Activated T-helper 1 cell treated with anti-CD3 and anti-CD28 coated beads, Interleukin-12 subunit alpha, Interleukin-12 subunit beta, Interleukin-2, Interleukin-4 antibody, amounts not matched to agents 30 ng/mL and 10 ng/mL and 1 ng/mL, durations not matched to agents 14 hours and 24 hours and 36 hours (primary cell): ENCODE measurements around the gene DUOXA1. TPM values are rescaled to one million over a fixed set of nuclear protein-coding genes. Genes with fewer than 3 reads are reported as not detected.

Experiments
- DNase-seq: peaks from one replicate; pipeline ENCODE4 v3.0.0; 2021; ENCODE audit warnings: low spot score
- H3K27ac Mint-ChIP-seq: one replicate; pipeline ENCODE4 v1.8.0; 2021; ENCODE audit warnings: mild to moderate bottlenecking, mixed read lengths
- H3K27me3 Mint-ChIP-seq: one replicate; pipeline ENCODE4 v1.8.0; 2022; ENCODE audit warnings: mild to moderate bottlenecking, moderate library complexity, mixed read lengths; ENCODE audit not compliant: insufficient read depth
- H3K36me3 Mint-ChIP-seq: one replicate; pipeline ENCODE4 v1.8.0; 2021; ENCODE audit warnings: low read depth, mixed read lengths
- H3K4me1 Mint-ChIP-seq: one replicate; pipeline ENCODE4 v1.8.0; 2021; ENCODE audit warnings: low read depth, mixed read lengths
- H3K4me3 Mint-ChIP-seq: one replicate; pipeline ENCODE4 v1.8.0; 2021; ENCODE audit warnings: mild to moderate bottlenecking, moderate library complexity, mixed read lengths
- H3K9me3 Mint-ChIP-seq: one replicate; pipeline ENCODE4 v1.8.0; 2021; ENCODE audit warnings: mixed read lengths
- intact Hi-C: fragments of 100-400 bp; cut with micrococcal nuclease; formaldehyde crosslinking; loops from one replicate; pipeline ENCODE4 v1.15.1; 2024
- total RNA-seq: library from RNA; stranded (reverse); gene quantifications from 2 replicates; pipeline ENCODE4 v1.2.3, GENCODE V29; 2022

The DUOXA1 gene
- total RNA-seq, 1 donor from 2014 or later: not detected

GRCh38 chr15:45120081-45120972, 9.4 kb downstream of the DUOXA1 start:
- H3K9me3 Mint-ChIP-seq: no peaks in the 10 kb centered on the region
- no peak for DNase-seq
- H3K27me3 Mint-ChIP-seq: peaks cover 64% of the 10 kb centered on the region
- H3K4me1 Mint-ChIP-seq: peaks cover 19% of the 10 kb centered on the region
- intact Hi-C loops: no loop called here
- H3K27ac Mint-ChIP-seq: no peak overlapping the region
- no peaks in the 10 kb centered on the region for H3K36me3 Mint-ChIP-seq
- H3K4me3 Mint-ChIP-seq: no peak overlapping the region

DNA sequence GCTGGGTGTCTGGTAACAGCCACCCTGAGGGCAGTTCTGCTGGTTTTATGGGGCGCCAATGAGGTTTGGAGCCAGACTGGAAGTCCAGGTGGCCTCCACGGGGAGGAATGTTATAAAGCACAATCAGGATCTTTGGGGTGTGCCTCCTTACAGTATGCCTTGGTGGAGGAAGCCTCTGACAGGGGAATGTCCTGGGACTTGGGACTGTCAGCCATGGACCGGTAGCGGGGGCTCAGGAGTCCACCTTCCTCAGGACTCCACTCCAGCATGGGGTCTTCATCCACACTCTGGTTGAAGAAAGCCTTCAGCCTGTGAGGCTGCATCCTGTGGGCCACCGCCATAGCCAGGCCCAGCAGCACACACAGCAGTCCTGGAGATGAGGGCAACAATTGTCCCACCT, 10.7 kb downstream of the DUOXA1 start:
- H3K27me3 Mint-ChIP-seq: peaks cover 67% of the 10 kb centered on the region
- no peak overlapping the region for H3K27ac Mint-ChIP-seq
- H3K4me1 Mint-ChIP-seq: peaks cover 22% of the 10 kb centered on the region
- DNase-seq: no peak
- H3K36me3 Mint-ChIP-seq: peaks cover 1% of the 10 kb centered on the region
- no peaks in the 10 kb centered on the region for H3K9me3 Mint-ChIP-seq
- intact Hi-C loops: loop anchor here (2.0 to 5.0 kb wide), 2 partner anchors 258 to 338 kb away; partner anchors contain the start of gene GATM
- no peak overlapping the region for H3K4me3 Mint-ChIP-seq

DNA sequence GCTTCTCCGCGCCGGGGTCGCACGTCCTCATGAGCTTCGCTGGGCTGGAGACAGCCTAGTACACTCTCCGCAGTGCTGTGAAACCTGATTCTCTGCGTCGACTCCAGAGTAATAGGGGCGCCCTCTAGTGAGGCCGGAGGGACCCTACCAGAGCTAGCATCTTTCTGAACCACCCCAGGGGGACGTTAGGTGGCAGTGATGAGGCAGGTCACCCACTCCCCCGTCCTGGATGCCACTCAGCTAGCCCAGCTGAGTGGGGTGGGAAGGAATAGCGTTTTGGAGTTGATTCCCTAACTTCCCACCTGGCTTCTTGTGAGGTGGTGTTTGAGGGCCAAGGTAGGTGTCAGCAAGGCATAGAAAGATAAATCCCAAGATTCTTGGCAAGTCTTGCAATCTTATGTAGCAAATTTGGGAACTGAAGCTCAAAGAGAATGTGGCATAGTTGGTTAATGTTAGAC, 11.5 kb downstream of the DUOXA1 start:
- Mint-ChIP-seq H3K4me3 (peak overlapping the region; percentile 70), H3K9me3 (no peaks in the 10 kb centered on the region), H3K27ac (peak overlapping the region; percentile 74), H3K4me1 (peaks cover 26% of the 10 kb centered on the region), H3K36me3 (peaks cover 3% of the 10 kb centered on the region), H3K27me3 (peaks cover 67% of the 10 kb centered on the region)
- intact Hi-C loops: loop anchor here (2.0 to 5.0 kb wide), 2 partner anchors 259 to 339 kb away; partner anchors contain the start of gene GATM
- DNase-seq: peak; percentile 75

GRCh38 chr15:45117308-45118130, 12.2 kb downstream of the DUOXA1 start:
- peak overlapping the region; percentile 70 for H3K4me3 Mint-ChIP-seq
- no peaks in the 10 kb centered on the region for H3K9me3 Mint-ChIP-seq

GRCh38 chr15:45116482-45117307, 13.0 kb downstream of the DUOXA1 start:
- intact Hi-C loops: loop anchor here (5.0 kb wide), 1 partner anchor 261 kb away; the partner anchor contains the start of gene GATM
- DNase-seq: no peak
- Mint-ChIP-seq H3K4me1 (peaks cover 32% of the 10 kb centered on the region), H3K27me3 (peaks cover 79% of the 10 kb centered on the region), H3K4me3 (no peak overlapping the region), H3K36me3 (peaks cover 3% of the 10 kb centered on the region), H3K9me3 (no peaks in the 10 kb centered on the region), H3K27ac (no peak overlapping the region)

More at GRCh38 chr15:45117308-45118130, 12.2 kb downstream of the DUOXA1 start:
- intact Hi-C loops: loop anchor here (2.0 to 5.0 kb wide), 2 partner anchors 260 to 339 kb away; partner anchors contain the start of gene GATM
- H3K27me3 Mint-ChIP-seq: peaks cover 72% of the 10 kb centered on the region
- H3K27ac Mint-ChIP-seq: peak overlapping the region; percentile 74
- no peak for DNase-seq
- peaks cover 26% of the 10 kb centered on the region for H3K4me1 Mint-ChIP-seq
- peaks cover 3% of the 10 kb centered on the region for H3K36me3 Mint-ChIP-seq

DNA sequence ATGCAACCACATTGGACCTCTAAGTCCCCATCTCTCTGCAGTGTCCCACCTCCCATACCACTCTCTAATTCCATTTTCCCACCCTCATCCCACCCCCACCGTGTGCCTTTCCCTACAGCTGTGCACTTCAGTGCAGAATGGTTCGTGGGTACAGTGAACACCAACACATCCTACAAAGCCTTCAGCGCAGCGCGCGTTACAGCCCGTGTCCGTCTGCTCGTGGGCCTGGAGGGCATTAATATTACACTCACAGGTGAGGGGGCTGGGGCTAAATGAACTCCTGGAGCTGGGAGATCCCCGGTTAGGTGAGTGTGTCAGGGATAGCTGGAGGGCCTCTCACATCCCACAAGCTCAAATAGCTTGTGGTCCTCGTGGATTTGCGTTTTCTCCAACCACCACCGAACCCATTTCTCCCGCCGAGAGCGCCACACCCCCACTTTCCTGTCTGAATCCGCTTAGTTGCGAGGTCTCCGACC, 13.6 kb downstream of the DUOXA1 start:
- Mint-ChIP-seq H3K27ac (no peak overlapping the region), H3K4me3 (no peak overlapping the region), H3K27me3 (peaks cover 76% of the 10 kb centered on the region), H3K36me3 (peaks cover 3% of the 10 kb centered on the region), H3K4me1 (peaks cover 32% of the 10 kb centered on the region), H3K9me3 (no peaks in the 10 kb centered on the region)
- no peak for DNase-seq
- intact Hi-C loops: loop anchor here (5.0 kb wide), 1 partner anchor 261 kb away; the partner anchor contains the start of gene GATM

DNA sequence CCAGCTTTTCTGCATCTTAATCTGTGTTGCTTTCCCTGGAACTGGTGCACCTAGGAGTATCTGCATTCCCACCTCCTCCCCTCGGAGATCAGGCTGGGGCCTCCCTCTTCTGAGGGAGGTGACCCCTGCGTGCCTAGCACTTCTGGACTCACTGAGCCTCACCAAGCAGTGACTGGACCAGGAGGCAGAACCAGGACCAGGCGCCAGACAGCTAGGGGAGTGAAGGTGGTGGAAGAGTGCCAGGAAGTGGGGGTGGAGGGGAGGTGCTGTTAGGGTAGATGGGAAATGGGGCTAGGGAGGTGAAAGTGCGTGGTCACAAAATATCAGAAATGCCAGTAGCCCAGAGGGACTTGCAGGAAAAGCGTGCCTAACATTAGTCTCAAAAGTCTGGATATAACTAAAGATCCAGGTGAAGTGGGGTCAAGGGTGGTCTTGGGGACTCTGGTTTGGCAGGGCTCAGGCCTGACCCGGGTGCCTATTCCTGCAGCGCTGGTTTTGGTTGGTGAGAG, 14.3 kb downstream of the DUOXA1 start:
- H3K4me3 Mint-ChIP-seq: no peak overlapping the region
- no peaks in the 10 kb centered on the region for H3K9me3 Mint-ChIP-seq
- no peak overlapping the region for H3K27ac Mint-ChIP-seq
- H3K27me3 Mint-ChIP-seq: peaks cover 77% of the 10 kb centered on the region
- DNase-seq: no peak
- intact Hi-C loops: loop anchor here (5.0 kb wide), 1 partner anchor 262 kb away; the partner anchor contains the start of gene GATM
- H3K4me1 Mint-ChIP-seq: peaks cover 32% of the 10 kb centered on the region
- peaks cover 3% of the 10 kb centered on the region for H3K36me3 Mint-ChIP-seq

DNA sequence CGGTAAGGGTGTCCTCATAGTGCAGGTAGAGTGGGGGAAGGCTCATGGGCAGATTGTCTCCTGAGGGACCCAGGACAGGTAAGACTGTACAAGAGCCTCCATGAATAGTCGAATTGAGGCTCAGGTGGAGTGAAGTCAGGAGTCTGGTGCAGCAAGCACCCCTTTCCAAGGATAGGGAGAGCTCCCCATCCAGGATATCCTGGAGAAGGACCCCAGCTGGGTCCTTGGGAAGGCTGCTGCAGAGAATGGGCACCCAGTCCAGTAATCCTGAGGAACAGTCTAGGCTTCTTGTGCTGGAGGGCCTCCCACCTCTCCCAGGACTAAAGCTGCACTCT, 15.0 kb downstream of the DUOXA1 start:
- Mint-ChIP-seq H3K36me3 (peaks cover 3% of the 10 kb centered on the region), H3K4me3 (no peak overlapping the region), H3K4me1 (peaks cover 32% of the 10 kb centered on the region), H3K9me3 (no peaks in the 10 kb centered on the region), H3K27me3 (peaks cover 80% of the 10 kb centered on the region), H3K27ac (no peak overlapping the region)
- no peak for DNase-seq
- intact Hi-C loops: loop anchor here (5.0 kb wide), 1 partner anchor 263 kb away; the partner anchor contains the start of gene GATM

DNA sequence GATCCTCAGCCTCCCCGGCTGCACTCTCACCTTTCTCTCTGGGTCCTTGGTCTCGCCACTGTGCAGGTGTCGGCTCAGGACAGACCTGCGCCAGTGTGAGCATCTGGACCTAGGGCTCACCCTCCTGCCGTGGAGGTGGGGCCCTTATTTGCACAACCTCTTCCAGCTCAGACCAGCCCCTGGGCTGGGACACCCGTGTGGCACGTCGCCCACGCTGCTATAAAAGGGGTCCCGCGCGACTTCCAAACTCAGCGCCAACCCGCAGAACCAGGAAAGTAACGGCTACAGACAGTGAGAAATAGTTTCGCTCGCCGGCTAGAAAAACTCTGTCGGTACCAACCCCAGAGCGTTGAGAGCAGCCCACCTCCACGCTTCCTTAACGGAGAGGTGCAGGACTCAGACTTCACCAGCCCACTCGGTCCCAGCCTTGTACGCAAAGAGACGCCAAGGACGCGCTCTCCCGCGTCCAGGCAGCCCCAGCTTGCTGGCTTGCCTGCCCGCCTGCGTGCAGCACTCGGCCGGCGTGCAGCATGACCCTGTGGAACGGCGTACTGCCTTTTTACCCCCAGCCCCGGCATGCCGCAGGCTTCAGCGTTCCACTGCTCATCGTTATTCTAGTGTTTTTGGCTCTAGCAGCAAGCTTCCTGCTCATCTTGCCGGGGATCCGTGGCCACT, 15.5 kb downstream of the DUOXA1 start, which contains the start of the genes DUOX2 and DUOXA2:
Gene DUOX2, minus strand, starts transcription at position 97 of the 675 bp plus-strand sequence. CDS start 761 bp downstream, outside the sequence.
Gene DUOXA2, plus strand, starts transcription at position 251 of the 675 bp plus-strand sequence. Its CDS starts 280 bp downstream, at position 531.
- H3K27ac Mint-ChIP-seq: no peak within 1 kb of the TSS
- intact Hi-C loops: no loop called here

DNA sequence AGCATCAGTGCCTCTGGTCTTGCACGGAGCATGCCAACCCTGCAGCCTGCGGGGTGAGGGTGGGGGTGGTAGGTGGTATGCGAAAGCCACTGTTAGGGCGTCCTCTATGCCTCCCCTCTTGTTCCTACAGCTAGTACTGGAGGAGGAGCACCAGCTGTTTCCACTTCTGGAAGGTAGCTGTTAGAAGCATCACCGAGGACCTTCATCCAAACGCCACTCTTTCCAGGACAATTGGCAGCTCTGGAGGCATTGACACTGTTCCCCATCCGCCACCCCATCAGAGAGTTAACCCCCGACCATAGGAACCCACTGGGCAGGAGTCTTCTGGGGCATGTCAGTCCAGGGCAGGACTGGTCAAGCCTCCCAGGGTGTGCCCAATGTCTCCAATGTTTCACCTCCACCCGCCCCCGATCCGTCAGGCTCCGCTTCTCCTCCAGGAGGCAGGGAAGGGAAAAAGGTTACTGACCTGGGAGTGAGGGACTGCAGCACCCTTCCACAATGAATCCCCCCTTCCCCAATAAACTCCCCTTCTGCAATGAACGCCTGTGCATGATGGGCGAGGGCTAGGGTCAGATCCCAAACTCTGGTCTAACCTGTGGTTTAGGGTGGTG, 16.2 kb downstream of the DUOXA1 start:
- Mint-ChIP-seq H3K36me3 (peaks cover 3% of the 10 kb centered on the region), H3K27me3 (peaks cover 85% of the 10 kb centered on the region), H3K4me1 (peaks cover 32% of the 10 kb centered on the region), H3K27ac (no peak overlapping the region), H3K4me3 (no peak overlapping the region), H3K9me3 (no peaks in the 10 kb centered on the region)
- intact Hi-C loops: no loop called here
- no peak for DNase-seq

More for the DNA sequence above, 15.5 kb downstream of the DUOXA1 start, which contains the start of the genes DUOX2 and DUOXA2:
- no peak for DNase-seq
- no peak within 1 kb of the TSS for H3K4me3 Mint-ChIP-seq
- peaks cover 32% of the 10 kb centered on the region for H3K4me1 Mint-ChIP-seq
- H3K9me3 Mint-ChIP-seq: no peaks in the 10 kb centered on the region
- H3K27me3 Mint-ChIP-seq: peaks cover 83% of the 10 kb centered on the region
- peaks cover 3% of the 10 kb centered on the region for H3K36me3 Mint-ChIP-seq
